GM10266 (cell line): ENCODE measurements around the gene PGAM5.

Source experiments
- DNase-seq: peaks from one replicate; pipeline ENCODE4 v3.0.0; 2012; ENCODE audit errors: extremely low spot score
- TF ChIP-seq, protein P1 (sequence below): IDR thresholded peaks from 2 replicates; pipeline ENCODE4 v1.5.1; 2012; ENCODE audit warnings: mild to moderate bottlenecking, low read depth; ENCODE audit not compliant: control insufficient read depth, insufficient read depth; ENCODE audit errors: missing control alignments

The PGAM5 gene

DNA sequence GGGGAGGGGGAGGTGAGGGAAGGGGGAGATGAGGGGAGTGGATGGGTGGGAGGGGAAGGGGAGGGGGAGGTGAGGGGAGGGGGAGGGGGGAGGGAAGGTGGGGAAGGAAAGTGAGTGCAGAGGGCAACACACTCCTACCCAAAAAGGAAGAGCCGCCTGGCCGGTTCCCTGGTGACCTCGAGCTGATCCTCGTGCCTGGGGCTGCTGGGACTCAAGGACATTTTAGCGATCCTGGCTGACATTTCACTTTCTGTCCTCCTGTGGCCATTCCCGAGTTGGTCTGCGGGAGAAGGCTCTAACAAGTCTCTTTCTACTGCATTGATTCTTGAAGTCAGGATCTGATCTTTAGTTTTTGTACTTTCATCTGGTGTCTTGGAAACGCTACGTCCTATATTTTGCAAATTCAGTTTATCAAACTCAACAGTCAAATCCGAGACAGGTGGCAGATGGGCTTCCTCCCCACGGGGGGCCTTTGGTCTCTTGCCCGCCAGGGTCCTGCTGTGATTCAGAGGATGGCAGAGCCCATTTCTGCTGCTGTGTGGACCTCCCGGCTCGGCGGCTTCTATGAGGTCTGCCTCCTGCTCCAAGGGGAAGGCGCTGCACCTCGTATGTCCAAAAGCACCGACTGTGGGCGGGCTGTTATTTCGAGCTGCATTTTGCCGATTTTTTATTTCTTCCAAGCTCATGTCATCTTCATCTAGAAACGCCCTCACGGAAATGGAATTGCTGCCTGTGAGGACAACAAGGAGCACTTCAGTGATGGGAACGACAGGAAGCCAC lies 19.1 kb downstream of the PGAM5 start:
- TF ChIP-seq, protein P1, sequence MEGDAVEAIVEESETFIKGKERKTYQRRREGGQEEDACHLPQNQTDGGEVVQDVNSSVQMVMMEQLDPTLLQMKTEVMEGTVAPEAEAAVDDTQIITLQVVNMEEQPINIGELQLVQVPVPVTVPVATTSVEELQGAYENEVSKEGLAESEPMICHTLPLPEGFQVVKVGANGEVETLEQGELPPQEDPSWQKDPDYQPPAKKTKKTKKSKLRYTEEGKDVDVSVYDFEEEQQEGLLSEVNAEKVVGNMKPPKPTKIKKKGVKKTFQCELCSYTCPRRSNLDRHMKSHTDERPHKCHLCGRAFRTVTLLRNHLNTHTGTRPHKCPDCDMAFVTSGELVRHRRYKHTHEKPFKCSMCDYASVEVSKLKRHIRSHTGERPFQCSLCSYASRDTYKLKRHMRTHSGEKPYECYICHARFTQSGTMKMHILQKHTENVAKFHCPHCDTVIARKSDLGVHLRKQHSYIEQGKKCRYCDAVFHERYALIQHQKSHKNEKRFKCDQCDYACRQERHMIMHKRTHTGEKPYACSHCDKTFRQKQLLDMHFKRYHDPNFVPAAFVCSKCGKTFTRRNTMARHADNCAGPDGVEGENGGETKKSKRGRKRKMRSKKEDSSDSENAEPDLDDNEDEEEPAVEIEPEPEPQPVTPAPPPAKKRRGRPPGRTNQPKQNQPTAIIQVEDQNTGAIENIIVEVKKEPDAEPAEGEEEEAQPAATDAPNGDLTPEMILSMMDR = no peak
- DNase-seq = no peak

DNA sequence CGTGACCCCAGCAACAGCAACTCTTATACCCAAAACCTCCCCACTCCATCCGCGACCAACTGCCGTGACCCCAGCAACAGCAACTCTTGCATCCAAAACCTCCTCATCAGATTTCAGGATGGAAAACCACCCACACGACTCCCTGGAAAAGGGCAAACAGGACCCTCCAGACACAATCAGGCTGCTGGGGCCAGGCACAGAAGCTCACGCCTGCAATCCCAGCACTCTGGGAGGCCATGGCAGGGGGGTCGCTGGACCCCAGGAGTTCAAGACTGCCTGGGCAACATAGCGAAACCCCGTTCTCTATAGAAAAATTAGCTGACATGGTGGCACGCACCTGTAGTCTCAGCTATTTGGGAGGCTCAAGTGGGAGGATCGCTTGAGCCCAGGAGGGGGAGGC lies 19.7 kb downstream of the PGAM5 start:
- TF ChIP-seq, protein P1 = no peak
- DNase-seq = no peak

DNA sequence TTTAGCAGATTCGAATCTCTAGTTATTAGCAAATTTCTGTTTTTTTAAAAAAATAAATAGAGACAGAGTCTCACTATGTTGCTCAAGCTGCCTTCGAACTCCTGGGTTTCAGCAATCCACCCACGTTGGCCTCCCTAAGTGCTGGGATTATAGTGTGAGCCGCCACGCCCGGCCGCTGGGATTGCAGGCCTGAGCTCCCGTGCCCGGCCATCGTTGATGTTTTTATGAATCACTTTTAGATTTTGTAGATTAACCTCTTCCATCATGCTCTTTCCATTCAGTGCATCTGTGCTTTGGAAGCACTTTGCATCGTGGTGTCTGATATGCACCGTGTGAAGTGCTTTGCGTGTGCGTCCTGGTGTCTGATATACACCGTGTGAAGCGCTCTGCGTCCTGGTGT lies 20.9 kb downstream of the PGAM5 start:
- no peak for DNase-seq
- TF ChIP-seq, protein P1 = no peak

DNA sequence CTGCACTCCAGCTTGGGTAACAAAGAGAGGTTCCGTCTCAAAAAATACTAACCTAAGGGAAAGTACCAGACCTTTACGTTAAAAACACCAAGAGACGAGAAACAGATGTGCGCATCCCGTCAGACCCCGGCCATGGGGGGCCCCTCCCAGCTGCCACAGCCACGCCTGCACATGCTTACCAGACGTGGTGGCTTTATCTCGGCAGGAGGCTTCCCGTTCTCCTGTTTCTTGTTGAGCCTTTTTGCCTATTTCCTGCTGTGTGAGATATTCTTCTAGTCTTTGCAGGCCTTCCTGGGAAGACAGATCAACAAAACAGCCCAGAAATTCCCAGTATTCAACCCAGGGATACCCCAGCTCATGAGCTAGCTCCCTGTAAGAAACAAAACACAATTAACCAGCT lies 23.6 kb downstream of the PGAM5 start:
- DNase-seq = no peak
- TF ChIP-seq, protein P1 = no peak

DNA sequence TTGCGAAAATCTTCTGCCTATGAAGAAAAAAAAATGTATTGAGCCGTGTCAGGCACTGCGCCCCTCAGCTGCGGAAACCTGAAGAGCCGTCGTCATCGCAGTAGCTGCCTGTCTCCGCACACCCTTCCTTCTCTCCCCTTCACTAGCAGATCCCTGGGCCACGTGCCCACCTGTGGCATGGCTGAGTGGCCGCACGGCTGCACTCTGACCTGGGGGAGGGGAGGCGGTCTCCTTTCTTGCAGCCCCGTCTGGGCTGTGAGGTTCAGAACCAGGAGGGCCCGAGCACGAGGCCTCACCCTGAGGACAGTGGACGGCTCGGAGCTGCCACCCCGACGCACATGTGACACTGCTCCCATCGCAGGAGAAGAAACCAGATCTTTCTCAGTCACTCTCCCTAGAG lies 24.9 kb downstream of the PGAM5 start:
- TF ChIP-seq, protein P1 = no peak
- DNase-seq = no peak

DNA sequence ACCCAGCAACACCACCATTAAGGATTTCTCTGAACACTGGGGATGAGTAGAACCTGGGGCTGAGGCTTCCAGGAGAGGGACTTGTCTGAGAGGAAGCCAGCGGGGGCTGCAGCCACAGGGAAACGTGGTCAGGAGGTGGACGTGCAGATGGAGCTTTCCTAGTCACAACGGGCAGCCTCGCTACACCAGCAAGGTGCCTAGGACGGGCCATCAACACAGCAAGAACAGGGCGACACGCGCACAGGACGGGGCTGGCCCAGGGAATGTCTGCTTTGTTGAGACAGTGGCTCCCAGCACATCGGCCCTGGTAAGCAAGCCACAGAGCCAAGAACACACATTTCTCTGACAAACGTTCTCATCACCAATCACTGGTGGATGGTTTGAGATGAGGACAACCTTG lies 25.7 kb downstream of the PGAM5 start:
- TF ChIP-seq, protein P1 = no peak
- no peak for DNase-seq

DNA sequence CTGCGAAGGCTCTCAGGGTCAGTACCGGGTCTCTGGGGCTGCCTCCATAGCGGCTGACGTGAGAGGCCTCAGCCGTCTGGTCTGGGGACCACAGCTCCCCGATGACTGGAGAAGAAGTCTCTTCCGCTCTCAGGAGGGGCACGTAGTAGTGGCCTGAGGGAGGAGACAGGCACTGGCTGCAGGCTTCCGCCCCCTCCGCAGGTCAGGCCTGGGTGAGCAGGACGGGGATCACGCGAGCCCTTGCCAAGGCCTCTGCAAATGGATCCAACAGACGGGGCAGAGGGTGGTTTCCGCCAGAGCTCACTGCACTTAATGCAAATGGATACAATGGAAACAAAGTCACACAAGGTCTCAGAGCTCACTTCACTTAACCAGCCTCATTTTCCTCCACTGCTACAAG lies 26.3 kb downstream of the PGAM5 start:
- DNase-seq = no peak
- TF ChIP-seq, protein P1 = no peak
